Measurements from ENCODE around the gene ZNF423.

DNA sequence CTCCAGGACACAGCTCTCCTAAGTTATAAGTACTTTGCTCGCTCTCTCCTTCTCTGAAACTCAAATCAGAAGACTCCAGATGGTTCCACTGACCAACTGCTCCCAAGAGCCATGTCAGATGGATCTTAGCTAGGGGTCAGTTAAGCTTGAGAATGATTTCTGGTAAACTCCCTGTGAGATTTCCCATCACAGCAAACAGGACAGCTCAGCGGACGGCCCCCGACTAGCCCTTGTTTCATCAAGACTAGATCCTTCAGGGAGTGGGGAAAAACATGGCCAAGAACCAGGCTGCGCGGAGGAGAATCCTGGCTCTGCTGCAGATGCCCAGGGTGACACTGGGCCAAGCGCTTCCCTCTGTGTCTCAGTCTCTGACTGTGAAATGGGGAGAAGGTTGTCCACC lies 322.5 kb downstream of the ZNF423 start:
- TF ChIP-seq, protein P1, sequence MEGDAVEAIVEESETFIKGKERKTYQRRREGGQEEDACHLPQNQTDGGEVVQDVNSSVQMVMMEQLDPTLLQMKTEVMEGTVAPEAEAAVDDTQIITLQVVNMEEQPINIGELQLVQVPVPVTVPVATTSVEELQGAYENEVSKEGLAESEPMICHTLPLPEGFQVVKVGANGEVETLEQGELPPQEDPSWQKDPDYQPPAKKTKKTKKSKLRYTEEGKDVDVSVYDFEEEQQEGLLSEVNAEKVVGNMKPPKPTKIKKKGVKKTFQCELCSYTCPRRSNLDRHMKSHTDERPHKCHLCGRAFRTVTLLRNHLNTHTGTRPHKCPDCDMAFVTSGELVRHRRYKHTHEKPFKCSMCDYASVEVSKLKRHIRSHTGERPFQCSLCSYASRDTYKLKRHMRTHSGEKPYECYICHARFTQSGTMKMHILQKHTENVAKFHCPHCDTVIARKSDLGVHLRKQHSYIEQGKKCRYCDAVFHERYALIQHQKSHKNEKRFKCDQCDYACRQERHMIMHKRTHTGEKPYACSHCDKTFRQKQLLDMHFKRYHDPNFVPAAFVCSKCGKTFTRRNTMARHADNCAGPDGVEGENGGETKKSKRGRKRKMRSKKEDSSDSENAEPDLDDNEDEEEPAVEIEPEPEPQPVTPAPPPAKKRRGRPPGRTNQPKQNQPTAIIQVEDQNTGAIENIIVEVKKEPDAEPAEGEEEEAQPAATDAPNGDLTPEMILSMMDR (conservative IDR thresholded peaks at IDR 0.05; ENCODE audit: low read depth in 2 of 2) = no peak
- TF ChIP-seq POLR2AphosphoS5 (IDR thresholded peaks at IDR 0.05; ENCODE audit: low read depth) (no peak), JUNB (IDR thresholded peaks at IDR 0.05; ENCODE audit: unreplicated experiment) (no peak), EZH2phosphoT487 (IDR thresholded peaks at IDR 0.05; ENCODE audit: unreplicated experiment) (no peak), EZH2 (IDR thresholded peaks at IDR 0.05; ENCODE audit: low read depth, unreplicated experiment) (no peak), NANOG (IDR thresholded peaks at IDR 0.05; ENCODE audit: borderline replicate concordance) (no peak), STAT1 (IDR thresholded peaks at IDR 0.05; ENCODE audit: unreplicated experiment) (no peak), CREB1 (CRISPR knock-in tag; IDR thresholded peaks at IDR 0.05; ENCODE audit: low read depth) (no peak), ZNF114 (CRISPR knock-in tag; IDR thresholded peaks at IDR 0.05) (no peak)
- TF ChIP-seq, protein P2, sequence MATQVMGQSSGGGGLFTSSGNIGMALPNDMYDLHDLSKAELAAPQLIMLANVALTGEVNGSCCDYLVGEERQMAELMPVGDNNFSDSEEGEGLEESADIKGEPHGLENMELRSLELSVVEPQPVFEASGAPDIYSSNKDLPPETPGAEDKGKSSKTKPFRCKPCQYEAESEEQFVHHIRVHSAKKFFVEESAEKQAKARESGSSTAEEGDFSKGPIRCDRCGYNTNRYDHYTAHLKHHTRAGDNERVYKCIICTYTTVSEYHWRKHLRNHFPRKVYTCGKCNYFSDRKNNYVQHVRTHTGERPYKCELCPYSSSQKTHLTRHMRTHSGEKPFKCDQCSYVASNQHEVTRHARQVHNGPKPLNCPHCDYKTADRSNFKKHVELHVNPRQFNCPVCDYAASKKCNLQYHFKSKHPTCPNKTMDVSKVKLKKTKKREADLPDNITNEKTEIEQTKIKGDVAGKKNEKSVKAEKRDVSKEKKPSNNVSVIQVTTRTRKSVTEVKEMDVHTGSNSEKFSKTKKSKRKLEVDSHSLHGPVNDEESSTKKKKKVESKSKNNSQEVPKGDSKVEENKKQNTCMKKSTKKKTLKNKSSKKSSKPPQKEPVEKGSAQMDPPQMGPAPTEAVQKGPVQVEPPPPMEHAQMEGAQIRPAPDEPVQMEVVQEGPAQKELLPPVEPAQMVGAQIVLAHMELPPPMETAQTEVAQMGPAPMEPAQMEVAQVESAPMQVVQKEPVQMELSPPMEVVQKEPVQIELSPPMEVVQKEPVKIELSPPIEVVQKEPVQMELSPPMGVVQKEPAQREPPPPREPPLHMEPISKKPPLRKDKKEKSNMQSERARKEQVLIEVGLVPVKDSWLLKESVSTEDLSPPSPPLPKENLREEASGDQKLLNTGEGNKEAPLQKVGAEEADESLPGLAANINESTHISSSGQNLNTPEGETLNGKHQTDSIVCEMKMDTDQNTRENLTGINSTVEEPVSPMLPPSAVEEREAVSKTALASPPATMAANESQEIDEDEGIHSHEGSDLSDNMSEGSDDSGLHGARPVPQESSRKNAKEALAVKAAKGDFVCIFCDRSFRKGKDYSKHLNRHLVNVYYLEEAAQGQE (IDR thresholded peaks at IDR 0.05; ENCODE audit: unreplicated experiment) = no peak
- TF ChIP-seq, protein P3, sequence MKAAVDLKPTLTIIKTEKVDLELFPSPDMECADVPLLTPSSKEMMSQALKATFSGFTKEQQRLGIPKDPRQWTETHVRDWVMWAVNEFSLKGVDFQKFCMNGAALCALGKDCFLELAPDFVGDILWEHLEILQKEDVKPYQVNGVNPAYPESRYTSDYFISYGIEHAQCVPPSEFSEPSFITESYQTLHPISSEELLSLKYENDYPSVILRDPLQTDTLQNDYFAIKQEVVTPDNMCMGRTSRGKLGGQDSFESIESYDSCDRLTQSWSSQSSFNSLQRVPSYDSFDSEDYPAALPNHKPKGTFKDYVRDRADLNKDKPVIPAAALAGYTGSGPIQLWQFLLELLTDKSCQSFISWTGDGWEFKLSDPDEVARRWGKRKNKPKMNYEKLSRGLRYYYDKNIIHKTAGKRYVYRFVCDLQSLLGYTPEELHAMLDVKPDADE (IDR thresholded peaks at IDR 0.05) = no peak
- TF ChIP-seq, protein P4, sequence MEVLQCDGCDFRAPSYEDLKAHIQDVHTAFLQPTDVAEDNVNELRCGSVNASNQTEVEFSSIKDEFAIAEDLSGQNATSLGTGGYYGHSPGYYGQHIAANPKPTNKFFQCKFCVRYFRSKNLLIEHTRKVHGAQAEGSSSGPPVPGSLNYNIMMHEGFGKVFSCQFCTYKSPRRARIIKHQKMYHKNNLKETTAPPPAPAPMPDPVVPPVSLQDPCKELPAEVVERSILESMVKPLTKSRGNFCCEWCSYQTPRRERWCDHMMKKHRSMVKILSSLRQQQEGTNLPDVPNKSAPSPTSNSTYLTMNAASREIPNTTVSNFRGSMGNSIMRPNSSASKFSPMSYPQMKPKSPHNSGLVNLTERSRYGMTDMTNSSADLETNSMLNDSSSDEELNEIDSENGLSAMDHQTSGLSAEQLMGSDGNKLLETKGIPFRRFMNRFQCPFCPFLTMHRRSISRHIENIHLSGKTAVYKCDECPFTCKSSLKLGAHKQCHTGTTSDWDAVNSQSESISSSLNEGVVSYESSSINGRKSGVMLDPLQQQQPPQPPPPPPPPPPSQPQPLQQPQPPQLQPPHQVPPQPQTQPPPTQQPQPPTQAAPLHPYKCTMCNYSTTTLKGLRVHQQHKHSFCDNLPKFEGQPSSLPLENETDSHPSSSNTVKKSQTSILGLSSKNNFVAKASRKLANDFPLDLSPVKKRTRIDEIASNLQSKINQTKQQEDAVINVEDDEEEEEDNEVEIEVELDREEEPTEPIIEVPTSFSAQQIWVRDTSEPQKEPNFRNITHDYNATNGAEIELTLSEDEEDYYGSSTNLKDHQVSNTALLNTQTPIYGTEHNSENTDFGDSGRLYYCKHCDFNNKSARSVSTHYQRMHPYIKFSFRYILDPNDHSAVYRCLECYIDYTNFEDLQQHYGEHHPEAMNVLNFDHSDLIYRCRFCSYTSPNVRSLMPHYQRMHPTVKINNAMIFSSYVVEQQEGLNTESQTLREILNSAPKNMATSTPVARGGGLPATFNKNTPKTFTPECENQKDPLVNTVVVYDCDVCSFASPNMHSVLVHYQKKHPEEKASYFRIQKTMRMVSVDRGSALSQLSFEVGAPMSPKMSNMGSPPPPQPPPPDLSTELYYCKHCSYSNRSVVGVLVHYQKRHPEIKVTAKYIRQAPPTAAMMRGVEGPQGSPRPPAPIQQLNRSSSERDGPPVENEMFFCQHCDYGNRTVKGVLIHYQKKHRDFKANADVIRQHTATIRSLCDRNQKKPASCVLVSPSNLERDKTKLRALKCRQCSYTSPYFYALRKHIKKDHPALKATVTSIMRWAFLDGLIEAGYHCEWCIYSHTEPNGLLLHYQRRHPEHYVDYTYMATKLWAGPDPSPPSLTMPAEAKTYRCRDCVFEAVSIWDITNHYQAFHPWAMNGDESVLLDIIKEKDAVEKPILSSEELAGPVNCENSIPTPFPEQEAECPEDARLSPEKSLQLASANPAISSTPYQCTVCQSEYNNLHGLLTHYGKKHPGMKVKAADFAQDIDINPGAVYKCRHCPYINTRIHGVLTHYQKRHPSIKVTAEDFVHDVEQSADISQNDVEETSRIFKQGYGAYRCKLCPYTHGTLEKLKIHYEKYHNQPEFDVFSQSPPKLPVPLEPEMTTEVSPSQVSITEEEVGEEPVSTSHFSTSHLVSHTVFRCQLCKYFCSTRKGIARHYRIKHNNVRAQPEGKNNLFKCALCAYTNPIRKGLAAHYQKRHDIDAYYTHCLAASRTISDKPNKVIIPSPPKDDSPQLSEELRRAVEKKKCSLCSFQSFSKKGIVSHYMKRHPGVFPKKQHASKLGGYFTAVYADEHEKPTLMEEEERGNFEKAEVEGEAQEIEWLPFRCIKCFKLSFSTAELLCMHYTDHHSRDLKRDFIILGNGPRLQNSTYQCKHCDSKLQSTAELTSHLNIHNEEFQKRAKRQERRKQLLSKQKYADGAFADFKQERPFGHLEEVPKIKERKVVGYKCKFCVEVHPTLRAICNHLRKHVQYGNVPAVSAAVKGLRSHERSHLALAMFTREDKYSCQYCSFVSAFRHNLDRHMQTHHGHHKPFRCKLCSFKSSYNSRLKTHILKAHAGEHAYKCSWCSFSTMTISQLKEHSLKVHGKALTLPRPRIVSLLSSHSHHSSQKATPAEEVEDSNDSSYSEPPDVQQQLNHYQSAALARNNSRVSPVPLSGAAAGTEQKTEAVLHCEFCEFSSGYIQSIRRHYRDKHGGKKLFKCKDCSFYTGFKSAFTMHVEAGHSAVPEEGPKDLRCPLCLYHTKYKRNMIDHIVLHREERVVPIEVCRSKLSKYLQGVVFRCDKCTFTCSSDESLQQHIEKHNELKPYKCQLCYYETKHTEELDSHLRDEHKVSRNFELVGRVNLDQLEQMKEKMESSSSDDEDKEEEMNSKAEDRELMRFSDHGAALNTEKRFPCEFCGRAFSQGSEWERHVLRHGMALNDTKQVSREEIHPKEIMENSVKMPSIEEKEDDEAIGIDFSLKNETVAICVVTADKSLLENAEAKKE (CRISPR knock-in tag; IDR thresholded peaks at IDR 0.05) = no peak
